ENCODE data around the gene USP38.

GRCh38 chr4:143253166-143253565, 68.4 kb downstream of the USP38 start:
- TF ChIP-seq, protein P1, sequence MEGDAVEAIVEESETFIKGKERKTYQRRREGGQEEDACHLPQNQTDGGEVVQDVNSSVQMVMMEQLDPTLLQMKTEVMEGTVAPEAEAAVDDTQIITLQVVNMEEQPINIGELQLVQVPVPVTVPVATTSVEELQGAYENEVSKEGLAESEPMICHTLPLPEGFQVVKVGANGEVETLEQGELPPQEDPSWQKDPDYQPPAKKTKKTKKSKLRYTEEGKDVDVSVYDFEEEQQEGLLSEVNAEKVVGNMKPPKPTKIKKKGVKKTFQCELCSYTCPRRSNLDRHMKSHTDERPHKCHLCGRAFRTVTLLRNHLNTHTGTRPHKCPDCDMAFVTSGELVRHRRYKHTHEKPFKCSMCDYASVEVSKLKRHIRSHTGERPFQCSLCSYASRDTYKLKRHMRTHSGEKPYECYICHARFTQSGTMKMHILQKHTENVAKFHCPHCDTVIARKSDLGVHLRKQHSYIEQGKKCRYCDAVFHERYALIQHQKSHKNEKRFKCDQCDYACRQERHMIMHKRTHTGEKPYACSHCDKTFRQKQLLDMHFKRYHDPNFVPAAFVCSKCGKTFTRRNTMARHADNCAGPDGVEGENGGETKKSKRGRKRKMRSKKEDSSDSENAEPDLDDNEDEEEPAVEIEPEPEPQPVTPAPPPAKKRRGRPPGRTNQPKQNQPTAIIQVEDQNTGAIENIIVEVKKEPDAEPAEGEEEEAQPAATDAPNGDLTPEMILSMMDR (IDR thresholded peaks at IDR 0.05; ENCODE audit: low read depth, low read length), result no peak
- TF ChIP-seq MYC (IDR thresholded peaks at IDR 0.05; ENCODE audit: low read depth, low read length), result no peak
